Hepatocyte (in vitro differentiated cells): Measurements from ENCODE around the gene FCHSD2.

Source experiments
- CTCF ChIP-seq: fragments of 200-600 bp; sonication (generic); IDR thresholded peaks from 2 replicates; pipeline ENCODE4 v1.5.1; 2016; ENCODE audit warnings: antibody characterized with exemption, mild to moderate bottlenecking; ENCODE audit not compliant: poor library complexity
- EZH2 ChIP-seq: fragments of 200-600 bp; sonication (generic); IDR thresholded peaks from 2 replicates; pipeline ENCODE4 v1.6.1; 2016; ENCODE audit warnings: antibody characterized with exemption, mild to moderate bottlenecking, borderline replicate concordance
- EZH2phosphoT487 ChIP-seq: fragments of 200-600 bp; sonication (generic); IDR thresholded peaks from one replicate; pipeline ENCODE4 v1.6.1; 2018; ENCODE audit warnings: antibody characterized with exemption, mild to moderate bottlenecking, low read depth, moderate library complexity; ENCODE audit not compliant: unreplicated experiment, severe bottlenecking

- TF ChIP-seq EZH2 (no peak), CTCF (no peak), EZH2phosphoT487 (no peak)
Observed at GRCh38 chr11:72969894-72970335, 172.2 kb downstream of the FCHSD2 start.
